WTC11 (cell line): Measurements from ENCODE around the gene ZNF789.

ENCODE experiments used
- ATF1 ChIP-seq: sonication (generic); formaldehyde crosslinking; IDR thresholded peaks from 2 replicates; pipeline ENCODE4 v1.8.1; 2023; ENCODE audit warnings: mild to moderate bottlenecking, moderate library complexity, missing genetic modification reagents
- CTCF ChIP-seq: fragments of 200-600 bp; IDR thresholded peaks from 2 replicates; pipeline ENCODE4 v1.8.0; 2022; ENCODE audit warnings: antibody characterized with exemption
- ETV6 ChIP-seq: sonication (generic); formaldehyde crosslinking; IDR thresholded peaks from 2 replicates; pipeline ENCODE4 v1.8.1; 2022; ENCODE audit warnings: mild to moderate bottlenecking, missing genetic modification reagents
- FOXJ3 ChIP-seq: sonication (generic); formaldehyde crosslinking; IDR thresholded peaks from 2 replicates; pipeline ENCODE4 v1.9.0; 2021; ENCODE audit warnings: missing genetic modification reagents, mild to moderate bottlenecking, borderline replicate concordance
- HMGA2 ChIP-seq: fragments of 250-450 bp; sonication (Bioruptor Pico); IDR thresholded peaks from 2 replicates; pipeline ENCODE4 v1.4.0; 2021; ENCODE audit warnings: mild to moderate bottlenecking, moderate library complexity
- HMGXB4 ChIP-seq: sonication (generic); formaldehyde crosslinking; IDR thresholded peaks from 2 replicates; pipeline ENCODE4 v1.8.1; 2023; ENCODE audit warnings: mild to moderate bottlenecking, moderate library complexity, missing genetic modification reagents
- TCF7 ChIP-seq: sonication (generic); formaldehyde crosslinking; IDR thresholded peaks from 2 replicates; pipeline ENCODE4 v1.8.0; 2022; ENCODE audit warnings: mild to moderate bottlenecking, low read depth, missing genetic modification reagents, moderate library complexity
- USF2 ChIP-seq: sonication (generic); formaldehyde crosslinking; IDR thresholded peaks from 2 replicates; pipeline ENCODE4 v1.8.1; 2023; ENCODE audit warnings: mild to moderate bottlenecking, missing genetic modification reagents, moderate library complexity
- ZBTB43 ChIP-seq: sonication (generic); formaldehyde crosslinking; IDR thresholded peaks from 2 replicates; pipeline ENCODE4 v1.8.1; 2023; ENCODE audit warnings: mild to moderate bottlenecking, missing genetic modification reagents

GRCh38 chr7:99505324-99505662 lies 32.6 kb downstream of the ZNF789 start:
- no peak for TF ChIP-seq USF2 (CRISPR knock-in tag)
- TF ChIP-seq CTCF: no peak
- TF ChIP-seq TCF7: no peak
- no peak for TF ChIP-seq ETV6 (CRISPR knock-in tag)
- TF ChIP-seq HMGA2 (CRISPR knock-in tag): no peak
- no peak for TF ChIP-seq ATF1 (CRISPR knock-in tag)
- TF ChIP-seq HMGXB4 (CRISPR knock-in tag): no peak
- no peak for TF ChIP-seq ZBTB43 (CRISPR knock-in tag)
- TF ChIP-seq FOXJ3 (CRISPR knock-in tag): no peak
